Cardiac septum (tissue), 1 donor: Measurements from ENCODE around the gene KCNB1. TPM values are rescaled to one million over a fixed set of nuclear protein-coding genes. Genes with fewer than 3 reads are reported as not detected.
A peak's percentile ranks its signal among the peaks of the same experiment; 100 is the strongest.

Source experiments
- DNase-seq: peaks from one replicate; pipeline ENCODE4 v3.0.0-alpha.2; 2020; ENCODE audit warnings: low spot score
- intact Hi-C: fragments of 100-400 bp; cut with DNase I; formaldehyde crosslinking; loops from one replicate; pipeline ENCODE4 v1.14.0; 2022
- total RNA-seq: library from RNA; stranded (reverse); fragmentation: NEBNext Ultra II Directional; extraction: Animal tissue kit (Norgen Biotek cat#: 25700); gene quantifications from one replicate; pipeline ENCODE4 v1.2.1, GENCODE V29; 2021
- donor health status: DM: no; HTN: no; CAD: no.

KCNB1 gene
- total RNA-seq, 1 donor from 2014 or later: 0.38 TPM

GRCh38 chr20:49399329-49399728, 83.1 kb downstream of the KCNB1 start:
- no peak for DNase-seq
- intact Hi-C loops: no loop called here

- intact Hi-C loops: no loop called here
- DNase-seq: no peak
Measured at GRCh38 chr20:49398401-49399144, 83.9 kb downstream of the KCNB1 start.

- no peak for DNase-seq
Measured at GRCh38 chr20:49397525-49397924, 84.9 kb downstream of the KCNB1 start.

GRCh38 chr20:49396230-49396629, 86.2 kb downstream of the KCNB1 start:
- intact Hi-C loops: no loop called here
- no peak for DNase-seq

More at GRCh38 chr20:49397525-49397924, 84.9 kb downstream of the KCNB1 start:
- intact Hi-C loops: no loop called here

- intact Hi-C loops: no loop called here
- DNase-seq: no peak
Measured at GRCh38 chr20:49395659-49396058, 86.8 kb downstream of the KCNB1 start.

- intact Hi-C loops: no loop called here
- DNase-seq: no peak
Measured at GRCh38 chr20:49395183-49395582, 87.3 kb downstream of the KCNB1 start.

- intact Hi-C loops: no loop called here
Measured at GRCh38 chr20:49394757-49395156, 87.7 kb downstream of the KCNB1 start.

GRCh38 chr20:49394264-49394663, 88.2 kb downstream of the KCNB1 start:
- intact Hi-C loops: no loop called here

More at GRCh38 chr20:49394757-49395156, 87.7 kb downstream of the KCNB1 start:
- DNase-seq: no peak

GRCh38 chr20:49393803-49394202, 88.7 kb downstream of the KCNB1 start:
- intact Hi-C loops: no loop called here
- no peak for DNase-seq

More at GRCh38 chr20:49394264-49394663, 88.2 kb downstream of the KCNB1 start:
- no peak for DNase-seq

GRCh38 chr20:49392745-49393144, 89.7 kb downstream of the KCNB1 start:
- DNase-seq: no peak
- intact Hi-C loops: no loop called here

GRCh38 chr20:49391404-49392245, 90.8 kb downstream of the KCNB1 start:
- DNase-seq: no peak
- intact Hi-C loops: no loop called here

- intact Hi-C loops: no loop called here
- DNase-seq: no peak
Measured at GRCh38 chr20:49389854-49390253, 92.6 kb downstream of the KCNB1 start.

GRCh38 chr20:49388744-49389143, 93.7 kb downstream of the KCNB1 start:
- DNase-seq: no peak
- intact Hi-C loops: no loop called here

GRCh38 chr20:49387581-49387939, 94.9 kb downstream of the KCNB1 start:
- intact Hi-C loops: no loop called here

GRCh38 chr20:49386848-49387580, 95.5 kb downstream of the KCNB1 start:
- intact Hi-C loops: no loop called here
- DNase-seq: no peak

More at GRCh38 chr20:49387581-49387939, 94.9 kb downstream of the KCNB1 start:
- DNase-seq: no peak

- no peak for DNase-seq
- intact Hi-C loops: loop anchor here (1.0 kb wide), 1 partner anchor 99 kb away; no protein-coding TSS in a partner anchor
Measured at GRCh38 chr20:49385465-49385864, 97.0 kb downstream of the KCNB1 start.

GRCh38 chr20:49384437-49385434, 97.7 kb downstream of the KCNB1 start:
- intact Hi-C loops: loop anchor here (1.0 kb wide), 1 partner anchor 100 kb away; no protein-coding TSS in a partner anchor

GRCh38 chr20:49381558-49382493, 100.6 kb downstream of the KCNB1 start:
- DNase-seq: peak; percentile 88
- intact Hi-C loops: no loop called here

More at GRCh38 chr20:49384437-49385434, 97.7 kb downstream of the KCNB1 start:
- peak; percentile 85 for DNase-seq
